Measurements from ENCODE around the gene ZNF638.
"Not testable (repeated sequence)": the region's sequence is repeated elsewhere in the genome, so short reads cannot be mapped to it uniquely, and the experiment has no call there.

ZNF638 gene

DNA sequence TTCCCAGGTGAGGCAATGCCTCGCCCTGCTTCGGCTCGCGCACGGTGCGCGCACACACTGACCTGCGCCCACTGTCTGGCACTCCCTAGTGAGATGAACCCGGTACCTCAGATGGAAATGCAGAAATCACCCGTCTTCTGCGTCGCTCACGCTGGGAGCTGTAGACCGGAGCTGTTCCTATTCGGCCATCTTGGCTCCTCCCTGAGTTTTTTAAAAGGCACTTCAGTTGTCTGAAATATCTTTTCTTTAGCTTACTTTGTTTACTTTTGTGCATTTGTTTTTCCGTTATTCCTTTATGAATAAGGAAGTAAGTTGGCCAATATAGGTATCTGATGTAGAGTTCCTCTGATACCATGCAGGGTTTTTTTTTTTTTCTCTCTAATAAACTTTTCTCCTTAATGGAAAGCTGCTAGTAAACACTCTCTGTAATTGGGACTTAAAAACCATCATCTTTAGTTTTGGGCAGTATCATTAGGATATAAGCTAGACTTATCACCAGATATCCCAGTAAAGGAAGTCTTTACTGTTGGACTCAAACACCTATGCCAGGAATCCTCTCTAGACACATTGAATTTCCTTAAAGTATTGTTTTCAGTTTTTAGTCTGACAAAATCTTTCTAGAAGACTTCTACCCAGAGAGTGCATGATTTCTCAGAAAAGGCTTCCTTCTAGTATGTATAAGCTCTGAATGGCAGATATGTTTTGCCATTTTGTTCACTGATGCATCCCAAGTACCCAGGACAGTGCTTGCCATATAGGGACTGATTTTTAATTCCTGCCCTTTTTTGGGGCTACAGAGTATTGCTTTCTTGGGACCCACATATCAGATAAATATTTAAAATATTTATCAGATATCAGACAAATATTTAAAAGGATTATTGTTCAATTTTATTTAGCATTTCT, 86.0 kb downstream of the ZNF638 start:
- no peak for DNase-seq

DNA sequence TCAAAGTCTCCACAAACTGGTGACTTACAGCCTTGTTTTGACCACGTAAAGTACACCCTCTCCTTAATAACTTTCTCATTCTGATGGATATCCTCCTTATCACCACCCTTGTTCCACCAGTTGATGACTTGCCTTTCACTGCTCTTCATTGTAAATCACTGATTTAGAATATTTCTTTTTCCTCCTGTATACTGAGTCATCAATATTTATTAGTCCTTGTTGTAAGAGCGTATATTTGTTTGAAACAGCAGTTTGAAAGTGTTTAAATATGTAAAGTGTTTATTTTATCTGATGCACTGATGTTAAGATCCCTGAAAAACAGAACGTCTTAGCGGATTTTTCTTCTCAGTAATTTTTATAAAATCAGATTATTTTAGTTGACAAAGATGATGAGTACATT, 87.6 kb downstream of the ZNF638 start:
- no peak for DNase-seq

DNA sequence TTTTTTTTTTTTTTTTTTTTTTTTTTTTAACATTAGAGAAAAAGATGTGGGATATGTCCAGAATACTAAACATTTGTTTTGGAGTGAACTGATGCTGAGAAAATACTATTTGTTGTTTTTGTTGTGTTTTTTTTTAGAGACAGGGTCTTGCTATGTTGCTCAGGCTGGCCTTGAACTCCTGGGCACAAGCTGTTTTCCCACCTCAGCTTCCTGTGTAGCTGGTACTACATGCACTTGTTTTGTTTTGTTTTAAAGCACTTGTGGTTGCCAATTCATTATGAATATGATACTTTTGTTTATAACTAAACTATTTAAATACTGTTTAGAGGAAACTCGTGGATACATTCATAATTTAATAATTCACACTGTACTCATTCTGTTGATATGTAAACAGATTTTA, 88.4 kb downstream of the ZNF638 start:
- no peak for DNase-seq

DNA sequence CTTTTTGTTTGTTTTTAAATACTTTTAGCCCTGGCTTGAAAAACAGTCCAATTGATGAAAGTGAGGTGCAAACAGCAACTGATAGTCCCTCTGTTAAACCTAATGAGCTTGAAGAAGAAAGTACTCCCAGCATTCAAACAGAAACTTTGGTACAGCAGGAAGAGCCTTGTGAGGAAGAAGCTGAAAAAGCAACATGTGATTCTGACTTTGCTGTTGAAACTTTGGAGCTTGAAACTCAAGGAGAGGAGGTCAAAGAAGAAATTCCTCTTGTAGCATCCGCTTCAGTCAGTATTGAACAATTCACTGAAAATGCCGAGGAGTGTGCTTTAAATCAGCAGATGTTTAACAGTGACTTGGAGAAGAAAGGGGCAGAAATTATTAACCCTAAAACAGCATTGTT, 91.2 kb downstream of the ZNF638 start:
- DNase-seq: no peak

DNA sequence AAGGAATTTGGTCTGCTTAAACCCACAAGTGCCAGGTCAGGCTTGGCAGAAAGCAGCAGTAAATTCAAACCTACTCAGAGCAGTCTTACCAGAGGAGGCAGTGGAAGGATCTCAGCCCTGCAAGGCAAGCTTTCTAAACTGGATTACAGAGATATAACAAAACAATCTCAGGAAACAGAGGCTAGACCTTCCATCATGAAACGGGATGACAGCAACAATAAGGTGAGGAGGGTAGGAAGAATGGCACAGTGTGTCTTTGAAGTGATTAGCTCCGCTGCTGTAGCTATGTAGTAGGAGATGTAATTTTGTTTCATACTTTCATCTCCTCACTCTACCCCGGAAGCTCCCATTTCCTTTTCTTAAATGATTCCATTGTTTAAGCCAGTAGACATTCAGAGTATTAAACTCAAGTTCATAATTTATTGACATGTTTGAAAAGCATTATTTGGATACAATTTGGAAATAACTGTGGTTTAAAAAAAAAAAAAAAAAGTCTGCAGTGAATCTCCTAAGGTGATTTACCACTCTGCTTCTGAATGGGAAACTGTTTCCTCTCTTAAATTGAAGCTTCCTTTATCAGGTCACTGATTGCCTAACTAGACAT, 92.3 kb downstream of the ZNF638 start:
- DNase-seq: no peak

DNA sequence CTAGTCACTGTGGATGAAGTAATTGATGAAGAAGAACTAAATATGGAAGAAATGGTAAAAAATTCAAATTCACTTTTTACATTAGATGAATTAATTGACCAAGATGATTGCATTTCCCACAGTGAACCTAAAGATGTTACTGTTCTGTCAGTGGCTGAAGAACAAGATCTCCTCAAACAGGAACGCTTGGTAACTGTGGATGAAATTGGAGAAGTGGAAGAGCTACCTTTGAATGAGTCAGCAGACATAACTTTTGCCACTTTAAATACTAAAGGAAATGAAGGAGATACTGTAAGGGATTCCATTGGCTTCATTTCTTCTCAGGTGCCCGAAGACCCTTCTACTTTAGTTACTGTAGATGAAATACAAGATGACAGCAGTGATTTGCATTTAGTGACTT, 95.1 kb downstream of the ZNF638 start:
- no peak for DNase-seq

DNA sequence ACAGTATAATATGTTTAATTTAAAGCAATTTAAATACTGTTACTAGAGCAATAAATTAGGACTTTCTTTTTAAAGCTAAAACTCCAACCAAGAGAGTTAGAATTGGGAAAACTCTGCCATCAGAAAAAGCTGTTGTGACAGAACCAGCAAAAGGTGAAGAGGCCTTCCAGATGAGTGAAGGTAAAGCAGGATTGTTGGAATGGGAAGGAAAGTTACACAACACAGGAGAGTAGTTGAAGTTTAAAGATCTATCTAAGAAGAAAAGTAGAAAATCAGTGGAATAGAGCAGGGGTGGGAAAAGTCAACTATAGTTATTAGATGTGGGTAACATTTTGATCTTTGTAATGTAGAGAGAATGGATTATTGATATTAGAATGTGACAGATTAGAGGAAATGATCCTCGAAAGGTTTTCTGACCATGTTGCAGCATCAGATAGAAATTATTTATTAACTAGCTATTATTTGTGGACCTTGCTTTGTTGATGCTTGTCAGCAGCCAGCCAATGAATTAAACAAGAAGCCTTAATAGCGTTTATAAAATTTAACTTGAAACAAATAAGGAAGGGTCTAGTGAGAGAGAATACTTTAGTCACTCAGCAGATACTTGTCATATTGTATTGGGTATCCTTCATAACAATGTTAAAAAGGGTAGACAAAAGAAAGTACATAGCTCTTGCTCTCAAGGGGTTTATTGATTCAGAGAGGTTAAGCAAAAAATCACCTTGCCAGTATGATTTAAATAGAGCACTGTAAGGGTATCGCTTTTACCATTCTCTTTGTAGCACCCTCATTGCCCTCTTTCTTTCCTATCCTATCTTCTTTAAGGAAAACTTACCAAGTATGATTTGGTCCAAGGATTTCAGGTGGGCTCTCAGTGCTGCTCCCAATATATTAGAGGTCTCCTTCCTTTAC, 97.1 kb downstream of the ZNF638 start:
- no peak for DNase-seq

DNA sequence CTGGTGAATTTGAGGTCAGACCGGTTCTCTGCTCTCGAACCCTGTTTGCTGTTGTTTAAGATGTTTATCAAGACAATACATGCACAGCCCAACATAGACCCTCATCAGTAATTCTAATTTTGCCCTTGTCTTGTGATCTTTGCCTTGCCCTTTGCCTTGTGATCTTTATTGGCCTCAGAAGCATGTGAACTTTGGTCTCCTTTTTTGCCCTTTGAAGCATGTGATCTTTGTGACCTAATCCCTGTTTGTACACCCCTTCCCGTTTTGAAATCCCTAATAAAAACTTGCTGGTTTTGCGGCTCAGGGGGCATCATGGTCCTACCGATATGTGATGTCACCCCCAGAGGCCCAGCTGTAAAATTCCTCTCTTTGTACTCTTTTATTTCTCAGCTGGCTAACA, 113.6 kb downstream of the ZNF638 start:
- not testable (repeated sequence) for DNase-seq

DNA sequence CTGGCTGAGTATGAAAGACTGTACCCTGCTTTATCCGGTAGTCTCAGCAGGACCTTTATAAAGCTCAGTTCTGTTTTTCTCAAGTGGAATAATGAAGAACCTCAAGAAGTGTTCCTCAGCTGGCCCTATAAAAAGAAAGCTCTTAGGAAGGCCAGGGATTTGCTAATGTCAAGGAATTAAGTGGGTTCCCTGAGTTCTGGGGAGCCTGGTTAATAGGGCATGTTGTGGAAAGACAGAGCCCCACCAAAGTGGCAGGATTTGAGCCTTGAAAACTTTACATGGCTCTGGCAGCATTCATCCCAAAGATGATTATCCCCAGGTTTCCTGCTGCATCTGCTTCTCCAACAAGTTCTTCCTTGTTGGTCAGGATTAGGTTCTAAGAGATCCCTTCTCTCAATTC, 114.9 kb downstream of the ZNF638 start:
- DNase-seq: no peak

DNA sequence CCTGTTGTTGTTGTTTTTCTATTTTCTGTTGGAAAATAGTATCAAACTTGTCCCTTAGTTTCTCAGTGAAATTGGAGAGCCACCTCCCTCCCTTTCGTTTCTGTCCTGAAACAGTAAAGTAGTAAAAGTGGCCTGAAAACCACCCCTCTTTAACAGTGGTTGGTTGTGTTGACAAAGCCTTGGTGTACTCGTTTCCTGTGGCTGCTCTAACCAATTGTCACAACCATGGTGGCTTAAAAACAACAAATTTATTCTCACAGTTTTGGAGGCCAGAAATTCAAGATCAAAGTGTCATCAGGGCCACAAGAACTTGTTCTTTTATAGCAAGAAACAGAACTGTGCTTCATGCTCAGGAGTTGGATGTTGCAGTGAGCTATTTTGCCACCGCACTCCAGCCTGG, 117.8 kb downstream of the ZNF638 start:
- DNase-seq: no peak

DNA sequence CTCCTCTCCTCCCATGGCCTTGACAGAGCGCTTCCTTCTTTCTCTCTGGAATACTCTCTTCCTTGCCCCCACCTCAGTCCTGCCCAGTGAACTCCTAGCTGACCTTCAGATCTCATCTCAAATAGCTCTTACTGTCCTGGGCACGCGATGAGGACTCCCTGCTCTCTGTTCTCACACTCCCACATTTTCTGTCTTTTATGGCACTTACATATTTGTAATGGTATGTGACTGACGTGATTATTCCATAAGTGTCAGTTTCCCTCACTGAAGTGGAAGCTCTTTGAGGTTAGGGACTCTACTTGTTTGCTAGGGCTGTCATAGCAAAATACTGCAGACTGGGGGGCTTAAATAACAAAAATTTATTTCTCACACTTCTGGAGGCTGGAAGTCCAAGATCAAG, 120.1 kb downstream of the ZNF638 start:
- no peak for DNase-seq

DNA sequence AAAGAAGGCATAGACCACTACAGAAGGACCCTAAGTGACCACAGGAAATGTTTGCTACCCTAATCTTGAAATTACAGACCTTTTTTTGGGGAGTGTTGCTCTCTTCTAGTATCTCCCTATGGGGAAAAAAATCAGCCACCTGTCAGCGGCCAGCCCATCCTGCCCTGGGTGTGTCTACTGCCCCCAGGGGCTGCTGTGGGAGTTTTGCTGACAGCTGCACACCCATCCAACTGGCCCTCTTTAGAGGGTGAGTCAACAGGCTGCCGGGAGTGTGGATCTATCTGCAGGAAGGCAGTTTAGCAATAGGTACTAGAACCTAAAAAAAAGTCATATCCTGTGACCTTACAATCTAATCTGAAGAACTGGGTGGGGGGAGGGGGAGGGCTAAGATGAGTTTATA, 121.0 kb downstream of the ZNF638 start:
- peak; percentile 34 for DNase-seq

DNA sequence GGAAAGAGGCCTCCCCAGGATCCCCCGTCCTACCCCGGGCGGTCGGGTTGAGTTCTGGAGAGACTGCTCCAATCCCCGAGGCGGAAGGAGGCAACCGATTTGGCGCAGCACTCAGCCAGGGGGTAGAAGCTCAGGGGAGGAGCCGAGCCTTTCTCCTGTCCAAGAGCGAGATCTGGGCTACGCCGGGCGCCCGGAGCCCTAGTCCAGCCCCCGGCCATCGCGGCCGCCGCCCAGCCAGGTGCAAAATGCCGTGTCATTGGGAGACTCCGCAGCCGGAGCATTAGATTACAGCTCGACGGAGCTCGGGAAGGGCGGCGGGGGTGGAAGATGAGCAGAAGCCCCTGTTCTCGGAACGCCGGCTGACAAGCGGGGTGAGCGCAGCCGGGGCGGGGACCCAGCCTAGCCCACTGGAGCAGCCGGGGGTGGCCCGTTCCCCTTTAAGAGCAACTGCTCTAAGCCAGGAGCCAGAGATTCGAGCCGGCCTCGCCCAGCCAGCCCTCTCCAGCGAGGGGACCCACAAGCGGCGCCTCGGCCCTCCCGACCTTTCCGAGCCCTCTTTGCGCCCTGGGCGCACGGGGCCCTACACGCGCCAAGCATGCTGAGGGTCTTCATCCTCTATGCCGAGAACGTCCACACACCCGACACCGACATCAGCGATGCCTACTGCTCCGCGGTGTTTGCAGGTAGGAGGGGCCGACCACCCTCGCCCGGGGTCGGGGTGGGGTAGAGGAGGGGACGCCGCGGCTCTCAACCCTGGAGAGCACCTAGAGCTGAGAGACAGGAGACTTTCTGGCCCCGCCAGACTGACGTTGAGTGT, 122.0 kb downstream of the ZNF638 start, which contains the start of gene DYSF:
TSS of gene DYSF (plus strand) at position 158 of the 817 bp plus-strand sequence.
- DNase-seq: no peak

DNA sequence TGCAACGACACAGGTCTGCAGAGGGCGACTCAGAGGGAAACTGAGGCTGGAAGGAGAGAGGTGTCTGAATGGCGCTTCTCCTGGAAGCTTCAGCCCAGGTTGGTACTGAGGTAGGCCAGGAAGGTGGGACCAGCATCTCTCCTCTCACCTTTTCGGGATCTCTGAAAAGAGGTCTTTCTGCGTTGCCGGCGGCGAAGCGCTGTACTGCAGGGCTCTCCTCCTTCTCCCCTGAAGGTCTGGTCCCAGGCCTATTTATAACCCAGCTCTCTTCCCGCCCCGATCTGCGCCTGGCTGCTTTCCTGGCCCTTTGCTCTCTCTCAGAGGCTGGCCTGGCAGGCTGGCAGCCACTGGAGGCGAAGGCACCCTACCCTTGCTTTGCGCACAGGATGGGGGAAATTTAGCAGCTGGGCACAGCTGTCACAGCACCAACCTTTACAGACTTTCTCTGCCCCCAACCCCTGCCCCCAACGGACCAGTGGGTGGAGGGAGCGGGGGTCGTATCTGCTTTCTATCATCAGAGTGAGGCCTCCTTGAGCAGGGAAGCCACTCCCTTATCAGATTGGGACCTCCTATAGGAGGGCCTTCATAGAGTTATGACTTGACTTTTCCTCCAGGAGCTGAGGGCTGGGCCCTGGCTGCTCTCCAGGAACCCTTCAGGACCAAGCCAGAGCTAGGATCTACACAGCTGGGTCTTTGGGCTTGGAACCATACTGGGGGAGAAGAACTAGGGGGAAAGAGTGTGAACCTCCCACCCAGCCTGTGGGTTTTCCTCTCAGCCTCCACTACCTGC, 122.8 kb downstream of the ZNF638 start:
- DNase-seq: no peak

DNA sequence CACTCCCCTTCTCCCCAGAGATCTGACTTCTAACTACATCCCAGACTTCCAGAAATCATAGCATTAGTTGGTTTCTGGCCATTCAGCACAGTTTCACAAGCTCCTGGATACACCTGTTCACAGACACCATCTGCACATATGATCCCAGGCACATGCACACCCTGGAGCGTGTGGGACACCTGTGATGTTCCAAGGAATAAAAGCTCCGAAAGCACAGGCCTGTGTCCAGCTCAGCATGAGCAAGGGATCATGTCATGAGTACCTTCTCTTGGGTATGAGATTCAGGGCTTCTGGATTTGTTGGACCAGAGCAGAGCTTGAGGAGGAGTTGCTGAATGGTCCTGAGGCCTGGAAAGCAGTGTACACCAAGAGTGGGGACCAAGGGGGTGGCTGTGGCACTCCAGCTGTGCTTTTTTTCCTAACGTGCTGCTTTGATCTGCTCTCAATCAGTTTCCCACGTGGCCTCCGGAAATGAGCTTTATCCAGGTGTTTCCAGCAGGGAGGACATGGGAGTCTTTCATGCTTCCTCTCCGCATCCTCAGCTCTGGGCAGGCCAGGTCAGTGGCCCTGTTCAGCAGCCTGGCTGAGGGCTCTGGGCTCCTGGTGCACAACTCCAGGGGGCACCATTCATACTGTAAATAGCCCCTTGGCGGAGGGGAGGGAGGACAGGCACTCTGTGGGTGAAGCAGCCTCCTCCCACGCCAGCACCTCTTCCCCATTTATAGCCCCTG, 123.6 kb downstream of the ZNF638 start:
- no peak for DNase-seq

DNA sequence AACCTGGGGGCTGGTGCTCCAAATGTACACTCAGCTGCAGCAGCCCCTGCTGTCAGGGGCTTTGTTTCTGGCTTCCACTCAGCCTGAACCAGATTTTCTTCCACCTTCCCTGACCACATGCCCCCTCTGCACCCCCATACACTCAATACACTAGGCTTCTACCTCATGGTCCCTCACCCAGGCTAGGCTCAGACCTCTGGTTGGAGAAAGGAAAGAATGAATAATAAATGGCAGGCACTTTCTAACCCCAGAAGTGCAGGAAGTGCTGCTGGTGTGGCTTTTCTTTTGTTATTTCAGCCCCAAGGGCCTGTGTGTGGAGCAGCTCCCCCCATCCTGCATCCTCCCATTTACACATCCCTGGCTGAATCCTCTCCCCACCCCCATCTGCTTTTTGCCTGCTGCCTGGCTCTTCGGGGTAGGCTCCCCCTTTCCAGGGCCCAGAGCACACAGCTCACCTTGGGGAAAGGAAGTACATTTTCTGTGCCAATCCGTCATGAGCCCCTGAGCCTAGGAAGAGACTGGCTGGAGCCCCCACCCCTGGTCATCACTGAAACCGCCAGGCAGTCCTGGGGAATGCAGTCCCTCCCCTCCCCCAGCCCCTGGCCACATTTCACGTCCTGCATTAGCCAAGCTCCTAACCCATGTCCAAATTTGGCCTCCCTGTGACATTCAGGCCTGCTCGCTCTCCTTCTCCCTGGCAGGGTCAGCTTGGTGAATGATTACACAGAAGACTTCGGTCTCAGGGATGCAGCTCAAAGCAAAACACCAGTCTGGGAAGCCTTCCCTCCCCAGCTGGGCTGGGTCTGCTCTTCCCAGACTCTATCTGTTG, 124.4 kb downstream of the ZNF638 start:
- no peak for DNase-seq

DNA sequence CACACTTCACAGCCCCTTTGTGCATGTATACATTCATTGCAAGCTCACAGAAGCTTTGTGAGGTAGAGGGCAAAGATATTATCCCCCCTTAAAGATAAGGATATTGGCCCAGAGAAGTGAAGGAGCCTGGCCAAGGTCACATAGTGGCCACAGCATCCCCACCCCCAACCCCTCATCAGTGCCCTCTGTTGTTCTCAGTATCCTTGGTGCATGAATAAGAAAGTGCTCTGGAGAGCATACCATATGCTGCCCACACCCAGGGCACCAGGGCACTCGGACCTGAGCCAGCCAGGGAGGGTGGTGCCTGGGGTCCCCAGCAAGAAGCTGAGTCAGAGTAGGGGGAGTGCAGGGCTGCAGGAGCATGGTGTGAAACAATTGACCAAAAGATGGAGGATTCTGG, 125.0 kb downstream of the ZNF638 start:
- no peak for DNase-seq

DNA sequence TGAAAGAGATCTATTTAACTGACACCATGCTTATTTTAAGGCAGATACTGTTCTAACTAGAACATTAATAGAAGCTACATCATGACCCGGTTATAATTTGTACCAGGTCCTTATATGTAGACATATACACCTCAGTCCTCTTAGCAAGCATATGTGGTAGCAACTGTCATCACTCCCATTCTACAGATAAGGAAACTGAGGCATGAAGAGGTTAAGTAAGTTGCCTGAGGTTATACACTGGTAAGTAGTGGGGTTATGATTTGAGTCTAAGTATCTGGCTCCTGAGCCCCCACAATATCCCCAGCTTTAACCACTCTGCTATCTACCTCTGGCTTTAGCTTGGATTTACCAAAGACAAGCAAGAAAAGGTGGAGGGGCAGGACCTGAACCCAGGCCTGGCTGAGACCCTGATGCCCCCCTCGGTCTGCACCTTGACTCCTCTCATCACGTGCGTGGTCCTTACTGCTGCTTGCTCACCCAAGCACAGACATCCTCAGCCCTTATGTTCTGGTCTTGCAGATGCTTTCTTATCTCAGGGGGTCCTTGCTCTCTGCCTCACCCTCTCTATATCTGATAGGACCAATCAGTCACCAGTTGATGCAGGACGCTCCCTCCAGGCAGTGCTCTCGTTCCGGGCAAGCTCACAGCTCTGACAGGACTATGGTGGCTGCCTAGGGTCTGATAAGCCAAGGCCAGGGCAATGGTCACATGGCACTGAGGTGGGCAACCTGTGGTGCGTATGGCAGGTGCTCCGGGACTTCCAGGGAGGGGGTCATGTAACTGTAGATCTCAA, 125.7 kb downstream of the ZNF638 start:
- no peak for DNase-seq

DNA sequence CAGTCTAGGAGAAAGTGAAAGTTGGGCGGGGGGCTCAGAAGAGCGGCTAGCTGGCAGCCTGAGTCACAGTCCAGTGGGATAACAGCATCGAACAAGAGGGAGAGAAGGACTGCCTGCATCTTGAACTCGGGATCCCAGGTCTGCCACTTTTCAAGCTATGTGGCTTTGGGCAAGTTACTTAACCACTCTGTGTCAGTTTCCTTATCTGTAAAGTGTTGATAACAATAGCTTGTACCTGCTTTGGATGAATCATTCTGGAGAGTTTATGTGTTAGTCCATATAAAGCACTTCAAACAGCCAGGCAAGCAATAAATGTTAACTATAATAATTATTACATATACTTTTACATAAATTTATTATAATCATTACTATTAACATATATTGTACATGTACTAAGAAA, 126.3 kb downstream of the ZNF638 start:
- no peak for DNase-seq
